SIG-M5 treated with dmso at 0.1 percent for 504 hours (cell line): Measurements from ENCODE around the gene TRIM54.
"Not testable (repeated sequence)": the region's sequence is repeated elsewhere in the genome, so short reads cannot be mapped to it uniquely, and the experiment has no call there.

Source experiments
- DNase-seq: peaks from one replicate; lab custom pipeline; 2025; ENCODE audit not compliant: unreplicated experiment; lab: John Stamatoyannopoulos, UW

The TRIM54 gene

DNA sequence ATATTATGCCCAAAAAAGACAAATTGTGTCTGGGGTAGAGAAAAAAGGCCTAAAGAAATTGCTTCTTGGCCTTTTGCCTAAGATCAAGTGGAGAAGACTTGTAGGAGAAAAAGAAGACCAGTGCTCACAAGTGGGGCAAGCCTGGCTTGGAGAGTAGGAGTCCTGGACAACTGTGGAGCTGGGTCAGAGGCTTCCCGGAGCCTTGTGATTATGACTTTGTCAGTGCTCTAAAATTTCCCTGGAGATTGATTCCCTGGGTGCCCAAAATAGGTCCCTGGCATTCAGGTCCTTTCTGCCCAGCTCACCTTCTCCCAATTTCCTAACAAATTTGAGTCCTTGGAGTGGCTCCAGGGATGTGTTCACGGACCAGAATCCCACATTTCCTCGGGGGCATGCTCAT, 787 bp upstream of the TRIM54 start:
- no peak for DNase-seq

DNA sequence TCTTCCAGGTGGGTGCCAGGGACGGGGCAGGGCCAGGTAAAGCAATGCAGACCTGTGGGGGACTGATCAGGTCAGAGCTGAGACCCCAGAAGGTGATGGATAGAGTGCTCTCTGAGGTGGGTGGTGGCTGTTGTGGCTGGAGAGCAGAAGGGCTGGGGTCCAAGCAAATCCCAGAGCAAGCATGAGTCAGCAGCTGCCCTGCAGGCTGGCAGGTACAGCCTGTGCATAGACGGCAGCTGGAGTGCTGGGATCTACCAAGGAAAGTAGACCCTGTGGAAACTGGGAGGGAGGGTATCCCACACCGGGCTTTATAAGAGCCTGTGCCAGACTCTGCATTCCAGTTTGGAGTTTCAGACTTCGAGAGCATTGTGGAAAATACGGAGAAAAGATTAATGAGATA, 663 bp downstream of the TRIM54 start:
- no peak for DNase-seq

- DNase-seq = no peak
These were observed 2.8 kb downstream of the TRIM54 start for GRCh38 chr2:27284996-27285395.

DNA sequence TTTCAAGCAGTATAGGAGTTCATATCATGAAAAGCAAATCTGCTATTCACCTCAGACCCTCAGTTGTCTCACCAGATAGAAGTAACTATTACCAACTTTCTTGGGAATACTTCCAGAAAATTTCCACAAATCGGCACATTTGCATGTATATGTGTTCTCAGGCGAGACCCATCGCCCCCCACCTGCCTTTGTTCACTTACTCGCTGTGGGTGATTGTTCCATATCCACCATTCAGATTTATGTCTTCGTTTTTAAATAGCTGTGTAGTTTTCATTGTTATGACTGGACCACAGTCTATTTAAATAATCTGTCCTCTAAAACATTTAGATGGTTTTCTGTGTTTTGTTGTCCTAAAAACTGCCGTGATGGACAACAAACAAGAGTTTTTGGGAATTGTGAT, 3.3 kb downstream of the TRIM54 start:
- DNase-seq = no peak

GRCh38 chr2:27288610-27289009, 6.4 kb downstream of the TRIM54 start:
- DNase-seq = no peak

DNA sequence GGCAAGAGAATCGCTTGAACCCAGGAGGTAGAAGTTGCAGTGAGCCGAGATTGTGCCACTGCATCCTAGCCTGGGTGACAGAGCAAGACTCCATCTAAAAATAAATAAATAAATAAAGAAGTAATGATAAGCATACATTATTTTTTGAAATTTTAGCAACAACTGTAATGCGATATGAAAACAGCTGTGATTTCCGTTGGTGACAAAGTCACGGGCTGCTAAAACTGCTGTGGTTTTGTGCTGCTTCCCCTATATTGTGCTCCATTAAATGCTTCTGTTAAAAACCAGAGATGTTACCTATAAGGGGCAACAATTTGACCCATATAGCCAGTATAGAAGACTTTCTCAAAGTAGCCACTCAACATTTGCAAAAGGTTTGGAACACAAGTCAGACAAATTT, 8.3 kb downstream of the TRIM54 start:
- no peak for DNase-seq

- DNase-seq = no peak
These were observed 9.6 kb downstream of the TRIM54 start for GRCh38 chr2:27291865-27292264.

GRCh38 chr2:27294928-27295327, 12.7 kb downstream of the TRIM54 start:
- DNase-seq = no peak

DNA sequence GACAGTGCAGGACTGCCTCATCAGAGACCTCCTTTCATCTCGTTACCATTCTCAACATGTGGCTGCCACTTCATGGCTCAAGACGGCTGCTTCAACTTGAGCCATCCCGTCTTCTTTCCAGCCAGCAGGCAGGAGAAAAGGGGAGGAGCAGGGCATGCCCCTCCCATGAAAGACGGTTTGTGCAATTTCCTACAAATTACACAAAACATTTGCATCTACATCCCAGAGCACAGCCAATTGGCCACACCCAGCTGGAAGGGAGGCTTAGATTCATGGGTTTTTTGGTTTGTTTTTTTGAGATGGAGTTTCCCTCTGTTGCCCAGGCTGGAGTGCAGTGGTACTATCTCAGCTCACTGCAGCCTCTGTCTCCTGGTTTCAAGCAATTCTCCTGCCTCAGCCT, 14.3 kb downstream of the TRIM54 start:
- peak; percentile 68 for DNase-seq

- DNase-seq = no peak
These were observed 15.0 kb downstream of the TRIM54 start for GRCh38 chr2:27297195-27297594.

DNA sequence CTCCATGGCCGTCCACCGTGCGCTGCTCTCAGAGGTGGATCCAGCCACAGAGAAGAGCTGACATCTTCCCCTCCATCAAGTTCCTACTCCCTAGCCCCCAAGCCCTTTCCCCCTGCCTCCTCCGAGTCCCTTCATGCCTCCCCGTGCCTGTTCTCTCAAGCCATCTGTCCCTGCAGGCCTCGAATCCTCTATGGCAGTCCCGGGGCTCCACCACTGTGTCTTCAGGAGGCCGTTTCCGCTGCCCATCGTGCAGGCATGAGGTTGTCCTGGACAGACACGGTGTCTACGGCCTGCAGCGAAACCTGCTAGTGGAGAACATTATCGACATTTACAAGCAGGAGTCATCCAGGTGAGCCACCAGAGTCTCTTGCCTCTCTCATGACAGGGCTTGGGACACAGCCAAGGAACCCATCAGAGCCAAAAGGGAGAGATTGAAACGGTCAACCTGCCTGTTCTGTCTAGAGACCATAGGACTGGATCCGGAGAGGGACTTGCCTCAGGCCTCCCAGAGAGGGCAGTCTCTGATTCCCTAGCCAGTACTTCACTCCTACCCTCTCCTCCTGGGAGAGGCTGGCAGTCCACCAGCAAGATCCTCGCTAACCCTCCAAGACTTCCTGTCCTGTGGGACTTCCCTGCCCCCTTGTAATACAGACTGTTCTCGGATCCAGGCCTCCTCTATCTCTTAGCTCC, 16.3 kb downstream of the TRIM54 start:
- DNase-seq = no peak

- not testable (repeated sequence) for DNase-seq
These were observed 18.4 kb downstream of the TRIM54 start for GRCh38 chr2:27300606-27301005.

- peak; percentile 83 for DNase-seq
These were observed 21.1 kb downstream of the TRIM54 start for GRCh38 chr2:27303093-27304025.

GRCh38 chr2:27304488-27305240, 22.4 kb downstream of the TRIM54 start:
- no peak for DNase-seq

GRCh38 chr2:27305516-27305915, 23.3 kb downstream of the TRIM54 start:
- no peak for DNase-seq

DNA sequence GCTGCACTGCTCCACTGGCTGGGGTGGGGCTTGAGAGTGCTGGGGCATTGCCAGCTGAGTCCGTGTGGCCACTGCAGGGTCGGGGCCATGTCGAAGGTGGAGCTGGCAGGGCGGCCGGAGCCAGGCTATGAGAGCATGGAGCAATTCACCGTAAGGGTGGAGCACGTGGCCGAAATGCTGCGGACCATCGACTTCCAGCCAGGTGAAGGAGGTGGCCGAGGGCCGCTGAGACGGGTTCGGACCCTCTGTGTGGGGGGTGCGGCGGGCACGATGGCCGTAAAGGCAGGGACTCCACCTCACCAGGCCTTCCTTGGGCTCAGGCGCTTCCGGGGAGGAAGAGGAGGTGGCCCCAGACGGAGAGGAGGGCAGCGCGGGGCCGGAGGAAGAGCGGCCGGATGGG, 23.9 kb downstream of the TRIM54 start:
- no peak for DNase-seq

DNA sequence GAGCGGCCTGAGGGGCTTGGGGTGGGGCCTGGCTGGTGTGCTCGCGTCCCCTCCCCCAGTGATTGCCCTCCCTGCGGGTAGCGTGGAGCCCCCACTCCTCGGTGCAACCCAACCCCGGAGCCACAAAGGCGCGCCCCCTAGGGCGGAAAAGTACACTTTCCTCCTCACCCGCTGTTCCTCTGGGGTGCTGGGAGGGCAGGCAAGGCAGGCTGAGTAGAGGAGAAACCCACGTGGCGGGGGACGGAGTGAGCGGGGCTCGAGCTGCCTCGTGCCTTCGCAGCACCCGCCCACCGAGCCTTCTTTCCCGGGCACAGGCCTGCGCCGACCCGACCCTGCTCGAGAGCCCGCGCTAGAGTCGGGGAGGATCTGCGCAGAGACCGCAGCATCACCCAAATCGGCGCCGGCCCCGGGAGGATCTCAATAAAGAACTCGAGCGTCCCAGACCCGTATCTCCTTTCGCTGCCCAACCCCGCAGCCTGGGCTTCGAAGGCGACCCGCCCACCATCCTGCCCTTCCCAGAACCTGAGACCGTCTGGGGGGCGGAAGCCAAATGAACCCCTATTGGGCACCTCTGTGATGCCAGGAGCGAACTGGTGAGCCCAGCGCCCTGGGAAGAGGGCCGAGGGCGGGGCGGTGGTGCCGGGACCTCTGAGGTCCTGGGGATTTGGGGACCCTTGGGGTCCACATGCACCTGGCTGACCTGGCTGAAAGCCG, 24.5 kb downstream of the TRIM54 start:
- DNase-seq = no peak

GRCh38 chr2:27307287-27307544, 25.0 kb downstream of the TRIM54 start:
- DNase-seq = no peak

GRCh38 chr2:27307545-27308358, 25.5 kb downstream of the TRIM54 start:
- DNase-seq = no peak

GRCh38 chr2:27308359-27308881, 26.2 kb downstream of the TRIM54 start, which contains the start of gene UCN:
UCN (minus strand) TSS chr2:27308445; CDS start chr2:27307895, 550 bp downstream.
- DNase-seq = no peak
